Activated CD4-positive, alpha-beta T cell treated with anti-CD3 and anti-CD28 coated beads, Interleukin-2, Interleukin-4, amounts not matched to agents 100 ng/mL and 50 ng/mL, durations not matched to agents 16 hours and 8 hours (primary cell): ENCODE measurements around the gene IL20RA.
"Not testable (repeated sequence)": the region's sequence is repeated elsewhere in the genome, so short reads cannot be mapped to it uniquely, and the experiment has no call there.

Experiments used
- DNase-seq: peaks from one replicate; pipeline ENCODE4 v3.0.0-alpha.2; 2020; ENCODE audit warnings: low spot score

The IL20RA gene, protein sequence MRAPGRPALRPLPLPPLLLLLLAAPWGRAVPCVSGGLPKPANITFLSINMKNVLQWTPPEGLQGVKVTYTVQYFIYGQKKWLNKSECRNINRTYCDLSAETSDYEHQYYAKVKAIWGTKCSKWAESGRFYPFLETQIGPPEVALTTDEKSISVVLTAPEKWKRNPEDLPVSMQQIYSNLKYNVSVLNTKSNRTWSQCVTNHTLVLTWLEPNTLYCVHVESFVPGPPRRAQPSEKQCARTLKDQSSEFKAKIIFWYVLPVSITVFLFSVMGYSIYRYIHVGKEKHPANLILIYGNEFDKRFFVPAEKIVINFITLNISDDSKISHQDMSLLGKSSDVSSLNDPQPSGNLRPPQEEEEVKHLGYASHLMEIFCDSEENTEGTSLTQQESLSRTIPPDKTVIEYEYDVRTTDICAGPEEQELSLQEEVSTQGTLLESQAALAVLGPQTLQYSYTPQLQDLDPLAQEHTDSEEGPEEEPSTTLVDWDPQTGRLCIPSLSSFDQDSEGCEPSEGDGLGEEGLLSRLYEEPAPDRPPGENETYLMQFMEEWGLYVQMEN

GRCh38 chr6:137044366-137045221, at the start of gene IL20RA:
Gene IL20RA, minus strand, starts transcription at chr6:137044965. Its CDS starts 237 bp downstream, at chr6:137044728.
- DNase-seq, result no peak

DNA sequence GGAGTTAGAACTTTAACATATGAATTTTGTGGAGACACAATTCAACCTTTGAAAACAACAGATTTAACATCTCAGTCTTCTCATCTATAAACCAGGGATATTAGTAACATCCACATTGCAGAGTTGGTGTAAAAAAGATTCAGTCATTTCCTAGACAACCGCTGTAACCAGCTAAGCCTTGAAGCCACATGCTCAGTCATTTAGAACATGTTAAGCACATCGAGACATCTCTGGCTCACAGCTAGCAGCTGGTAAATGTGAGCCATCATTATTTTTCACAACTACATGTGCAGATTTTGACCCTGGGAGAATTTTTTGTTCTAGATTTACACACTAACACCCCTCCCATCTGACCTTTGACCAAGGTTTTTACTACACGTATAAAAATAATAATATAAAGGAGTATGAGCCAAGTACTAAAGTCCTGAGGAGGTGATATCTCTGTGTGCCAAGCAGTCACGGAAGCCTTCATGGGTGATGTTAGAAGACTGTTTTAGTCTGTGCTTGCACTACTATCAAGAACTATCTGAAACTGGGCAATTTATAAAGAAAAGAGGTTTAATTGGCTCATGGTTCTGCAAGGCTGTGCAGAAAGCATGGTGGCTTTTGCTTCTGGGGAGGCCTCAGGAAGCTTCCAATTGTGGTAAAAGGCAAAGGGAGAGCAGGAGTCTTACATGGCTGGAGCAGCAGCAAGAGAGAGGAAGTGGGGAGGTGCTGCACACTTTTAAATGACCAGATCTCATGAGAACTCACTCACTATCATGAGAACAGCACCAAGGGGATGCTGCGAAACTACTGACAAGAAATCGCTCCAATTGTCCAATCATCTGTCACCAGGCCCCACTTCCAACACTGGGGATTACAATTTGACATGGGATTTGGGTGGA, 48.7 kb upstream of the IL20RA start:
- DNase-seq, result peak; percentile 49

- DNase-seq, result no peak
Observed at GRCh38 chr6:137092018-137092417, 47.3 kb upstream of the IL20RA start.

DNA sequence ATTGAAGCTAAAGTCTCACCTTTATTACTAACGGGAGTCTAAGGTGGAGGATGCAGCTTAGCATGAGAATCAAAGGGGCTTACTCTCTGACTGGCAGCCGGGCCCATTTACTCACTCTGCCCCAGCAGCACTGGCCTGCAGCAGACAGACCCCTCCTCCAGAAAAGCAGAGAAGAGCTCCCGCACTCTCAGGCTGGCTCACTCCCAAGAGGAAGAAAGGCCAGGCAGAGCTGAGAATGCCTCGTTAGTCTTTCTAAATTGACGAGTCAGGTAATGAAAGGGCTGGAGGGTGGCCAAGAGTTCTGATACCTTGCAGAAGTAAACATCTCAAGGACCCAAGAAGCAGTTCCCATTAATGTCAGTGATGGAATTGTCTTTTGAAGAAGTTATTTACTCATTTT, 44.5 kb upstream of the IL20RA start:
- no peak for DNase-seq

DNA sequence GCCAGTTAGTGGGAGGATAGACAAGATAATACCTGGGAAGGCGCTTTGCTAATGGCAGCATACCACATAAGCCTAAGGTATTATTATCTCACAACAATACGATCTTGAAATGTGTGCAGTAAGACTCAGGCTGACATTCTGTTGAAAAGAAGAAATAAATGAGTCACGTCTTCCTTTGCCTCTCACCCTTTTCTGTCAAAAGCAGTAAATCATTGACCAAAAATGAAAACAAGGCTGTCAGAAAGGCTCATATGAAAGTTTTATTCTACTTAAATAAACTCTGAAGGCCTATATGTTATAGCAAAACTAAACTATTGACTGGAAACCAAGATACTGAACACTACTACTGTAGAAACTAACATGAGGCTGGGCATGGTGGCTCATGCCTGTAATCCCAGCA, 43.1 kb upstream of the IL20RA start:
- peak; percentile 57 for DNase-seq

DNA sequence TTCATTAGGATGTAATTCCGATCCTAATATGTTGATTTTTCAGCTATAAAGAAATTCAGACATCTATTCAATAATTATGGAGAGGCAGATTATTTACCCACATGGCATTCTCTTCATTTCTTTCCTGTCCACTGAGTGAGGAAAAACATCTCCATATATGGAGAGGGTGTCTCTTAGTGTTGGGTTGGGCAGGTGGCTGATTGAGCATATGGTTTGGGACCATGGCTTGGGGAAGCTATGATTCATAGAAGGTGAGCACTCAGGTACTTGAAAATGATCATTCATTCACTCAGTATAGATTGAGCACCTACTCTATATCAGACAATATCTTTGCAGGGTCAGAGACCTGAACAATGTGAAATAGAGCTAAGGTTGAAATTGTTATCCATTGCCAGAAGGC, 41.3 kb upstream of the IL20RA start:
- DNase-seq, result no peak

GRCh38 chr6:137084865-137085617, 40.3 kb upstream of the IL20RA start:
- DNase-seq, result peak; percentile 22

- no peak for DNase-seq
Observed at GRCh38 chr6:137084090-137084489, 39.3 kb upstream of the IL20RA start.

GRCh38 chr6:137081997-137082396, 37.2 kb upstream of the IL20RA start:
- DNase-seq, result no peak

- DNase-seq, result no peak
Observed at GRCh38 chr6:137080711-137081110, 35.9 kb upstream of the IL20RA start.

DNA sequence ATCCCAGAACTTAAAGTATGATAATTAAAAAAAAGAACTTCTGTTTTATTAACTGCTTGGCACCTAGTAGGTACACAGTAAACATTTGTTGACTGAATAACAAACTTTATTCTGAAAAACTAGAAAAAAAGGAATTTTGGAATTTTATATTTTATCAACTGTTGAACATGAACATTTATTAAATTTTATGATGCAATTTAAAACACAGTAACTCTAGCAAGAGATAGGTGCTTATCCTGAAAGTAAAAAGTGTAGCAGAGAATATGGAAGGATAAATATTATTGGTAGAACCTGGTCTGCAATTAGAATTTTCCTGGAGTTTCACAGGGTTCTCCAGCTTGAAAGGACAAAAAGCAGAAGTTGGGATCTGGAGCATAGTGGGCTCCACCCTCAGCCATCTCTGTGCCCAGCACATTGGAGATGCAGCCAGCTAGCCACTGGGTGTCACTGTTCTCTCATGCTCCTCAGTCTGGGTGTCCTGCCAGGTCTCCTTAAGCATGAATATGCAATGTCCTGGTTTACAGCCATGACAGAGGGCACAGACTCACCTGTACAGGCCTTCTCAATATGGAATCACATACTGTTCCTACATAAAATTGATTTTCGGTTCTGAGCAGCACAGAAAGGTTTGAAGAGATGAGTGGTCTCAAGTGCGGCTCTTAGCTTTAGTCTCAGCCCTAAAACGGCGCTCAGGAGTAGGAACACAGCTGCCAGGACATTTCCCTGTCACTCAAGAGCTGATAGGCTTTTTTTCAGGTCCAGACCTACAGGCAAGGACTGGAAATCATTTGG, 31.7 kb upstream of the IL20RA start:
- DNase-seq, result peak; percentile 74

- not testable (repeated sequence) for DNase-seq
Observed at GRCh38 chr6:137075790-137076189, 31.0 kb upstream of the IL20RA start.

DNA sequence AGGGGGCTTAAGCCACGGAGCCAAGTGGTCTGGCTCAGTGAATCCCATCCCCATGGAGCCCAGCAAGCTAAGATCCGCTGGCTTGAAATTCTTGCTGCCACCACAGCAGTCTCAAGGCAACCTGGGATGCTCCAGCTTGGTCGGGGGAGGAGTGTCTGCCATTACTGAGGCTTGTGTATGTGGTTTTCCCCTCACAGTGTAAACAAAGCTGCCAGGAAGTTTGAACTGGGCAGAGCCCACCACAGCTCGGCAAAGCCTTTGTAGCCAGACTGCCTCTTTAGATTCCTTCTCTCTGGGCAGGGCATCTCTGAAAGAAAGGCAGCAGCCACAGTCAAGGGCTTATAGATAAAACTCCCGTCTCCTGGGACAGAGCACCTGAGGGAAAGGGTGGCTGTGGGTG, 25.5 kb upstream of the IL20RA start:
- DNase-seq, result no peak

DNA sequence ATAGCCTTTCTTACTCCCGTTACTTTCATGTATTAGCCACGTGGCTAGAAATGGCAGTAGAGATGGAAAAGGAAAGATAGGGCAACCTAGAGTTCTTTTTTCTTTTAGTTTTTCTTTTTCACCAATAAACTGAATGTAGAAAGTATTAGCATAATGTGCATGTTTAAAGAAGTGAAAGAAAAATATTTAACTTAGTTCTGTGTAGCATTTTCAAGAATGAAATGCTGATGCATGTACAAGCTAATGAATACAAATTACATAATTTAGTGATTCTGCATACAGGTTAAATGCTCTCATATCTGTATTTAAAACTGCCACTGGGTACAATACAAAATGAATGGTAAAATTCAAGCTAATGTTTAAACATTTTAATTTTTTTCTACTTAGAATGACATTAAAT, 22.6 kb upstream of the IL20RA start:
- no peak for DNase-seq

DNA sequence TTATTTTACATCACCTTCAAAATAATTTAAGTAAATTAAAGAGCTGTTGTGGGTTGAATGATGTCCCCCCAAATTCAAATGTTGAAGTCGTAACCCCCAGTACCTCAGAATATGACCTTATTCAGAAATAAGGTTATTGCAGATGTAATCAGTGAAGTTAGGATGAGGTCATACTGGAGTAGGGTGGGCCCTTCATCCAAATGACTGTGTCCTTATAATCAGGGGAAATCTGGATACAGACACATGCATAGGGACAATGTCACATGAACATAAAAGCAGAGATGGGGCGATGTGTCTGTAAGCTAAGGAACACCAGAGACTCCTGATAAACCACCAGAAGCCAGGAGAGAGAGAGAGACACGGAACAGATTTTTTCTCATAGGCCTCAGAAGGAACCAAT, 13.3 kb upstream of the IL20RA start:
- DNase-seq, result no peak

- no peak for DNase-seq
Observed at GRCh38 chr6:137056121-137056880, 11.5 kb upstream of the IL20RA start.

DNA sequence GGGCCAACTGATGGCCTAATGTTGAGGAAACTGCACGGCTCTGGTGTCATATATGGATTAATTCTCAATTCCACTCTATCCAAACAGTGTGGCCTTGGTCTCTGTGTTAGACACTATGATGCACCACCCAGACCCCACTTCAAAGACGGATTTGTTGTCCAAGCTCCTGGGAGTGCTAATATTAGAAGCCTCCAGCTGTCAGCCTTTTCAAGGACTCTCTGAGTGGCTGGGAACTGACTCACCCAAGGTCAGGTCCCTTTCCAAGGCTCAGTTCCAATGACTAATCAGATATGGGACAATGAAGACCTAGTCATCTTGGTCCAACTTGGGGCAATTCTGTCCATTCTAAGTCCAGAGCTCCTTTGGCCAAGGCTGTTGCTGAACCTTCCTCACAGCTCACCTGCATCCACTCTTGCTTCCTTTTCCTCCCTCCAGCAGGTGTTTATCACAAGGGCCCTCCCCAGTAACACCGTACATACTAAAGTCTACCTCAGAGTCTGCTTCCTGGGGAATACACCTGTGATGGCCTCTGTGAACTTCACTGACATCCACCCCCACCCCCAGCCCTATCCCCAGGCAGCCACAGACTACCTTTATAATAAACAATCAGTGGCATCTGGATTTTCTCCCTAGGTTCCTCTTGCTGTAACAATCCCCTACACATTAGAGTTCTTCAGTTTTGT, 7.2 kb upstream of the IL20RA start:
- DNase-seq, result no peak

DNA sequence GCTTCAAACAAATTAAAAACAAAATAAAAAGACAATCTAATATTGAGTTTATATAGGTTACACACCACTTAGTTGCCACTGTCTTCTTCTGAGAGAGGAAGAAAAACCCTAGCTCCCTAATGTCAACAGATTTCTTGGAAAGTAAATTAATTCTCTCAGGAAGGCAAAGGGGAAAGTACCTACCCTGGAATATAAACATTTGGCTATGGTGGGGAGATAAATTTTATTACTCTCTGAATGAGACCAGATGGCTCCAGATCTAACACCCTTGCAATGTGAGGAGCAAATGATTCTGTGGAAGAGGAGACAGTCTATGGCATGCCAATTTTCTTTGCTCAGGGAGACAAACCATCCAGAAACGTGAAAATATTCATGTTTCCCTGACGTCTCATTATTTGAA, 4.3 kb upstream of the IL20RA start:
- DNase-seq, result no peak

- DNase-seq, result no peak
Observed at GRCh38 chr6:137046871-137047412, 2.2 kb upstream of the IL20RA start.
